DMS153 treated with DMSO at 0.1 percent for 48 hours (cell line): ENCODE data around the gene NFYA.

Experiments used
- DNase-seq: peaks from one replicate; lab custom pipeline; 2025; ENCODE audit not compliant: unreplicated experiment; lab: John Stamatoyannopoulos, UW

The NFYA gene

DNA sequence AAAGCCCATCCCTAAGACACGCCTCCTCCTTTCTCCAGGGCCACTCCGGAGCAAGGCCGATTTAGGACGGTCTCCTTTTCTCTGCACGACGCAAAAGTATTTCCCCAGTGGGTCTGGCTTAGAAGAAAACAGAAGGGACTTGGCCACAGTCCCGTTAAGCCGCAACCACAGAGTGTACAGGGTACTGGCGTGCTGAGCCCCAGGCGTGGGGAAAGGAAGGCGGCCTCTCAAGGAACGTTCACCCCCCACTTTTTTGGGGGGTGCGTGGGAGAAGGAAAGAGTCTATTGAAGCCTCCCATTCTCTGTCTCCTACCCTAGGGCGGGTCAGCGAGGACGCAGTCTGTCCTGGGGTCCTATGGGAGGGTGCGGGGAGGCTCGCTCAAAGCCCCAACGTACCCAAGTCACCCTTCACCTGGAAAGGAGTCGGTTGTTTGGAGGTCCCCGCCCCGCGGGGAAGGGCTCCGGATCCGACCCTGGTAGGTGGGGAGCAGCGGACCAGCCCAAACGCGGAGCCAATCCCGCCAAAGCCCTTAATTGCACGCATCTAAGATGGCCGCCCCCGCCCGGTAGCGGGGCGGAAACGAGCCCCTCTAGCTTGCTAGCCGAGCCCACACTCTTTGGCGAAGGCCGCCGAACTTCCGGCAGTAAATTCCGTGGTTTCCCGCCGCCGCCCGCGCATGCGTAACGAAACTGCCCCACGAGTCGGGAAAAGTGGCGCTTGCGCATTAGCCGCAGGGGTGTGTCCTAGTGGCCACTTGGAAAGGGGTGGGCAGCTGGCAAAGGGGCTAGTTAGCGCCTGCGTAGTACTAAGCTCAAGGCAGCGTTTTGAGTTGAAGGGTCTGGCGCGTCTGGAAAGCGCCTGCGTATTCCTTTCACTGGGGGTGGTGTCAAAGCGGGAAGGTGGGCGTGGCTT is 595 bp upstream of the NFYA start, which contains the start of gene OARD1:
OARD1 (minus strand) TSS at position 434 of the 913 bp plus-strand sequence. CDS start 722 bp downstream, outside the sequence.
- peak; percentile 100 for DNase-seq

DNA sequence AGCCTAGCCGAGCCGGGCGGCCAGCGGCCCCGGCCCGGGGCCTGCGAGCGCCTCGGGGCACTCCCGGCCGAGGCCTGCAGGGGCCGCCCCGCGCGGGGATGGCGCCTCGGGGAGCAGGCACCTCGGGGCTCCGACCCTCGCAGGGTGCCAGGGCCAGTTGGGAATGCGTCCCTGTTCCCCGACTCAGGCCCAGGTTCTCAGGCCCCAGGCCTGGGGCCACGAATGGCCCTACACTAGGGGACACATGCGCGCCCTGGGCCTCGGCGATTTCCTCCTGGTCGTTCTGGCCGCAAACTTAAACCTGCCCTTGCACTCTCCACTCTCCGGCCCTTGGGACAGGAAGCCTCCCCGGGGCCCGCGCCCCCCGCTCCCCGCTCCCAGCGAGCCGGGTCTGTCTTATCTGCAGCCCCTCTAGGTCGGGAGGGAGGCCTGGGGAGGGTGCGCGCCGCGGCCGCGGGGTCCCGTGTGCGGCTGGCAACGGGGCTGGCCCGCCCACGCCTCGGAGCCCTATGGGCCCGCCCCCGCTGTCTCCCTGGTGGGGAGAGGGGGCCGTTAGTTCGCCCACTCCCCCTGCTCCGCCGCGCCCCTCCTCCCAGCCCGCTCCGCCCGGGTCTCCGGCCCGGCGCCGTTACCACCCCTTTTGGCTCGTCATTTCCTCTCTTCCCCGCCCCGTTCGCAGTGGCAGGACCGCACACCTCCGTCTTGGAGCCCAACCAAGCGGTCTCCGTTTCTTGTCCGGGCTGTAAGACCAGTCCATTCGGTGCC is 611 bp downstream of the NFYA start:
- DNase-seq: peak; percentile 30

DNA sequence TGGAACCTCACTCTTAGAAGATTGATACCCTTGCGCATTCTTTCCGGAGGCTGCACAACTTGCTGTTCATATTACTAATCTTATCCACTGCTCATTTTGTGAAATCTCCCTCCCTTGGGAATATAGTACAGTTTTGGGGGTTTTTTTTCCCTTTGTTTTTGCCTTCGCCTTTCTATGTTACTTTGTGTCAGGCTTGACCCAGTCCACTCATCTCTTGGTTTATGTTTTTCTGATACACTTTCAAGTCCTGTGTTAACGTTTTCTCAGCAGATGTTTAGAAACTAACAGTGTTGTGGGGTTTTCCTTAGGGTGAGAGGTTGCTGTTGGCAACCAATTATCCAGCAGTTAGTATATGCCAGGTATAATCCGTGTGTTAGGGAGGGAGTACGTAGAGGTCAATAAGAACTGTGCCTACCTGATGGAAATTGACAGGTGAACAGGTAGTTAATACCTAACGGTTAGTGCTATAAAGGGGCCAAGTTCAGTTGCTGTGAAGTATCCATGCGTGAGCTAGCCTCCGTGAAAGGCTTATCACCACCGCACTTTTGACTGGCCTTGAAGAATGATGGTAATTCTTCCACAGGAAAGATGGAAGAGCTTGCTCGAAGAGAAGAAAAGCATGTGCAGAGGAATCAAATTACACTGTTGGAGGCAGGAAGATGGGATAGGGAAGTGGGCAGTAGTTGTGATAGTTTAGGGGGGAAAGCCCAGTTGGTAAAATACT is 1.4 kb downstream of the NFYA start:
- DNase-seq: peak; percentile 47

DNA sequence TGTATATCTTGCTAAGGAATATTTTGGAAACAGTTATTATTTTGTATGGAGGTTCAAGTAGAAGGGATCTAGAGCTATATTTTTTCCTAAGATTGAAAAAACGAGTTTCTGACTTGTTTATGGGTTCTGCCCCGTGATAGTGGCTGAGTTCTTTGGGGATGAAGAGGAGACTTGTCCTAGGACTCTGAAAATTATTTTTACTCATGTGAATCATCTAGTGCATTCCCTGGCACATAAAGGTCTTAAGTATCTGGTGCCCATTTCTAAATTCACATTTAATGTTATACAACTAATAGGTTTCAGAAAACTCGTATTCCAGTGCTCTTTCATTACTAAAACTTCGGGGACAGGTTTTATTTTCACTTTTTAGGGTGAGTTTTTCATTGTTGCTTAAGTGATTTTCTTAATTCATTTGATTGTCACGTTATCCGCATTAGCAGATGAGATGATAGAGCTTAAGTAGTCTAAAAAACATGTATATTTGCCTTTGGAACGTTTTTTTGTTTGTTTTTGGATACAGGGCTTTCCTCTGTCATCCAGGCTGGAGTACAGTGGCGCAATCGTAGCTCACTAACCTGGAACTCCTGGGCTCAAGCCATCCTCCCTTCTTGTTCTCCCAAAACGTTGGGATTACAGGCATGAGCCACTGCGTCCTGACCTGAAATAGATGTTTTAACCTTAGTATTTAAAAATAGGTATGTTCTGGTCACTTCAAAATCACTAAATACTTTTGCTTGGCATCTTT is 2.1 kb downstream of the NFYA start:
- no peak for DNase-seq

DNA sequence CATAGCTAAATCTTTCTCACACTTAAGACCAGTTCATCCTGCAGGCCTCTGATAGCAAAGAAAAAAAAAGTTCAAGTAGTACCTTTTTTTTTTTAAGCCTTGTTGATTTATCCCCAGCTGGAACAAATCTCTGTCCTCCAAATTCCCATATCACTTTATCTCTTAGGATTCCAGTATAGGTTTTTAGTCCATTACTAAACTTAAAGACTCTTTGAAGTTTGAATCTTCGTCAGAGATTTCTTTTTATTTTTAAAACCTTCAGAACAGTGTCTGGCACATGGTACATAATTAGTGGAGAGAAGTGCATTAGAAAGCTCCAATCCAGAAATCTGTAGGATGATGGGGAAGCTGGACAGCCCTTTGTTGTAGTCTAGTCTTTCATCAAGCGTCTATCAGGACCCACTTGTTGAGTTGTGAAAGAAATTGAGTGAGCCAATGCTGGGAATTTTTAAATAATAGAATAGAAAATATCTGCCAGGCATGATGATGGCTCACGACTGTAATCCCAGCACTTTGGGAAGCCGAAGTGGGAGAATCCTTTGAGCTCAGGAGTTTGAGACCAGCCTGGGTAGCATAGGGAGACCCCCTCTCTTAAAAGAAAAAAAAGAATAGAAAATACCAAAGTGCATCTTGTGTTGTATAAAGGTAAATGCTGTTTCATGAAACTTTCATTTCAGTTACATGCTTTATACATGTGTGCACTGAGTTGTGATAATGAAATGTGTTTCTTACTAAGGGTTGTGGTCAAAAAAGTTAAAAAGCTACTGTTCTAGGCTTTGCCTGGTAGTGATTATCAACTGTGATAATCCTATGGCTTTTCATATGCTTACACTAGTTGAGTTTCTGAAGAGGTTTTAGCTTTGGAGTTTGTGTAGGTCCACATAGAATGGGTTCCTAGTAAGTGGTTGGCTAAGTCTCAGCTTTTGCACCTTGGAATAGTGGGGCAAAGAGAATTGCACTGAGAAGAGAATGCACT is 3.2 kb downstream of the NFYA start:
- no peak for DNase-seq

DNA sequence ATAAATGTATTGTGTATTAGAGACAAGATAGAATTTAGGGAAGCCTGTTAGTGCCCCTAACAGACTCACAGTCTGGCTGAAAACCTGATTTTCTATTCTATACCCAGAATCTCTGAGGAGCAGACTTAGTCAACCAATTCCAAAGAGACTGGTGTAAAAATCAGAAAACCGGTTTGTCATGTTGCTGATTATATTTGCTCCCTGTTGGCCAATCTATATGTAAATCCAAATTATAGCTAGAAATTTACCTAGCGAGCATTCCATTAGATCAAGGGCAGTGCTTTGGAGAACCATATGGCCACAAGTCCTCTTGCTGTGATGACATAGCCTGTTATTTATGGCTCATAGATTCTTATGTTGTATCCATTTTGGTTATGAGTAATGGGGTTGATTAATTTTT is 4.8 kb downstream of the NFYA start:
- no peak for DNase-seq

DNA sequence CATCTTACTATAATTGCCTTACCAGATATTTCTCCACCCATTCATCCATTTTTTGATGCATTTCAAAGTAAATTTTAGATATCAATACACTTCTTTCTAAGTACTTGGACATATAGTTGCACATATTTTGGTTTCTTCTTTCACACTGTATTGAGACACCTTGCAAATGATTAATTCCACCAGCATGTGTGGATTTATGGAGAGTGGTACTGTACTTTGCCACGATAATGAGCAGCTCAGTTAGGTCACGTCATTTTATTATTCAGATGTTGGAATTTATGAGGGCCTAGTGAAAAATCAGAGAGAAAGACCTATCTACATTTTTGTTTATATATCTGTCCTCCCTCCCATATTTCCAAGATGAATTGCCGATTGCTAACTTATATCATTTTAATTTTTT is 5.3 kb downstream of the NFYA start:
- DNase-seq: no peak

DNA sequence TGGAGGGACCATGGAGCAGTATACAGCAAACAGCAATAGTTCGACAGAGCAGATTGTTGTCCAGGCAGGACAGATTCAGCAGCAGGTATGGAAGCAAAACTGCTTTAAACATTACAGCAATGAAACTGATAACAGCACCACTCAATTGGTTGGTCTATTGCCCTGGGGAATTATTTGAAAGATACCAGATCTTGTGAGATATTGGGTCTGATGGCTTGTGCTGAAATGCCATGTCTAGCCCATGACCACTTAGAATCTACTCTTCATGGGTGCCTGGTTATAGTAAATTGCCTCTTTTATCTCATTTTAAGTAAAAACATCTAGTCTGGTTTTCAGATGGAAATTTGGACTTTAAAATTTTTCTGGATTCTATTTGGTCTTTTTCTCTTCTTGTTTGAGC is 6.3 kb downstream of the NFYA start:
- DNase-seq: no peak

DNA sequence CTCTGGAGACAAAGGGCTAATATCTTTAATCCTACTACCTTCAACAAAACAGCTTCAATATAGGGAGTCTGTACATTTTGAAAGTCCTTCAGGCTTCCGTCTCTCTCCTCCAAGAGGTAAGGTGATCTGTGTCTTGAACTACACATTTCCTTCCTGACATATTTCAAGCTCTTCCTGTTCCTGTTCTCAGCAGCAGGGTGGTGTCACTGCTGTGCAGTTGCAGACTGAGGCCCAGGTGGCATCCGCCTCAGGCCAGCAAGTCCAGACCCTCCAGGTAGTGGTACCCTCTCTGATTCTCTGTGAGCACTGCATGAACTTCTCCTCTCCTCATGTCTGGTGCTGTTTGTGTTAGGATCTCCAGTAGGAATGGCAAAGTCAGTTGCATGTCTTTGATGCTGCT is 7.8 kb downstream of the NFYA start:
- DNase-seq: no peak

DNA sequence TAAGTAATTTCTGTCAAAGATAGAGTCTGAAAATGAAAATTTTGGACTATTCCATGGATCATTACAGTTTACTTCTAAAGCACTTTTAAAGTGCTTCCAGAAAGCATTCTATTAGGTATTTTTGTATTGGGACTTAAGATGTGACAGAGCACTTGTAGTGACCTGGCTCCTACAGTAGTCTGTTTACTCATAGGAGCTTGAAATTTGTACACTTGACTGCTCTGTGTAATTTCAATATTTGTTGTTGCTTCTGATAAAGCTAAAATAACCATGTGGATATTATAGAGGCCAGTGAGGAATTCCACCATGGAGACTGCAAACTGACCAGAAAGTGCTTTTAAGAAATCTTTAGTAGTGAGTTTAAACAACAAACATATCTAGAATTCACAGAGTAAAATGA is 10.3 kb downstream of the NFYA start:
- no peak for DNase-seq

DNA sequence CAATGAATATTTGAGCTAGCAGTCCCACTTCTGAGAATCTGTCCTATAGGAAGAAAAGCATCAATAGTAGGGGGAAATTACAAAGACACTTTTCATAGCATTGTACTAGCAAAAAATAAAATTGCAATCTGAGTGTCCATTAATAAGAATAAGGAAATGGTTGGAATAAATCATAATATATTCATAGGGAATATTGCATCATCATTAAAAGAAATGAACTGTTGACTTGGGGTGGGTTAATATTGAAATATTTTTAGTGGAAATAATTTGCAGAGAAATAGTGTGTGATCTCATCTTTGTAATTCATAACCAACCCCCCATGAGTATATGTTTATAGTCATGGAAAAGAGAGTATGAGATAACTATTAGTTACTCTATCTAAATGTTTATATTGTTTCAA is 12.4 kb downstream of the NFYA start:
- DNase-seq: no peak

DNA sequence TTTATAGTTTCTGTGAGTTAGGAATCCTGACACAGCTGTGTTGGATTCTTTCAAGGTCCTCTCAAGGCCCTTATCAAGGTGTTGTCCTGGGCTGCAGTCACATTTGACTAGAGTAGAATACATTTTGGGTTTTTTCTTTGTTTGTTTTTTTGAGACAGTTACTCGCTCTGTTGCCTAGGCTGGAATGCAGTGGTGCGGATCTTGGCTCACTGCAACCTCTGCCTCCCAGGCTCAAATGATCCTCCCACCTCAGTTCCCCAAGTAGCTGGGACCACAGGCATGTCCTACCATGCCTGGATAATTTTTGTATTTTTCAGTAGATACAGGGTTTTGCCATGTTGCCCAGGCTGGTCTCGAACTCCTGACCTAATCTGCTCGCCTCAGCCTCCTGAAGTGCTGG is 15.7 kb downstream of the NFYA start:
- DNase-seq: no peak

DNA sequence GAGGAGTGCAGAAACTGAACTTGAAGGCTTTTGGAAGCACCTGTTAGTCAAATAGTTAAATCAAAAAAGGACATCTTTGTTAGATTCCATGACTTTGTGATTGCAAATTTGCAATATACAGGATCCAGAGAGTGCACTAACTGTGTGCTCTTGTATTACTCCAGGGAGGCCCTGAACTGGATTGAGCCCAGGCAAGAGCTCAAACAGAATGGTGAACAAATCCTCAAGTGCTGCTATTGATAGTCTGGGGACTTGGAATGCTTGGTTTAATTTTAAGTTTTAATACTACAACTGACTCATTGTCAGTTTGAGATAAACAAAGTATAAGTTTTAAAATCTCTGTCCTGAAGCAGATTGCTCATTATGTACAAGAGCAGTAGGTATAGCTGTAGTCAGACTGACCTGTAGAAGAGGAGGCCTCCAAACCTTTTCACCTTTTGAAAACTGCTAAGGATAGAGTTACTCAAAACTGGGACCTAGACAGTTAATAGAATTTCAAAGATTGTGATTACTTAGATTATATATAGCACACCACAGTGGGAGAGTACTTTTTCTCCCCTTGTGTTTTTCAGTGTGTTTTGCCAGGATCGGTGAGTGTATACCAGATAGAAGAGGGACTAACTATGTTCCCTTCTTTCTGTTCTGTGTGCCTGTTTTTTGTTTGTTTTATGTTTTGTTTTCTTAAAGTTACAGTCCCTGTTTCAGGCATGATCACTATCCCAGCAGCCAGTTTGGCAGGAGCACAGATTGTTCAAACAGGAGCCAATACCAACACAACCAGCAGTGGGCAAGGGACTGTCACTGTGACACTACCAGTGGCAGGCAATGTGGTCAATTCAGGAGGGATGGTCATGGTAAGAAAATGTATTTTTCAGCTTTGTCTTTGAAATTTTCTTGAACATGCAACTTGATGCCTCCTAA is 18.3 kb downstream of the NFYA start:
- DNase-seq: no peak

DNA sequence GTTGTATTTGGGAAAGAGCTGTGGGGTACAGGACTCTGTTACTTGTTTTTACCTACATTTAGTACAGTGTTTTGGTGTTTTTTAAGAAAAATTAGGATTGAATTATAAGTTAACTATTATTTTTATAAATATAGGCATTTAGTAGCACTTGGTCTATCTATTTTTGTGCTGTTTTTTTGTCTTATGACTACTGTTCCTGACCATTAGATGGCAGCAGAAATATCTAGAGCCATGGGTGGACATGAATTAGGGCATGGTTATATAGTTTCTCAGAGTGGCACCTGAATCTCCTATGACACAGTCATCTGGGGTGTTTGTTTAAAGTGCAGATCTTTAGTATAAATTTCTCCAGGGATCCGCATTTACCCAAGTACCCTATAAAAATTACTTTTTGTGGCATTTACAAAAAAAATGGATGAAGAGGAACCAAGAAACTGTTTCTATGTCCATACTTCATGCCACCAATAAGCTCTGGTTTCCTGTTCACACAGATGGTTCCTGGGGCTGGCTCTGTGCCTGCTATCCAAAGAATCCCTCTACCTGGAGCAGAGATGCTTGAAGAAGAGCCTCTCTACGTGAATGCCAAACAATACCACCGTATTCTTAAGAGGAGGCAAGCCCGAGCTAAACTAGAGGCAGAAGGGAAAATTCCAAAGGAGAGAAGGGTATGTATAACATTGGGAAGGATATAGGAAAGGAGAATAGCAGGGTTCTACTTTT is 19.8 kb downstream of the NFYA start:
- peak; percentile 6 for DNase-seq

DNA sequence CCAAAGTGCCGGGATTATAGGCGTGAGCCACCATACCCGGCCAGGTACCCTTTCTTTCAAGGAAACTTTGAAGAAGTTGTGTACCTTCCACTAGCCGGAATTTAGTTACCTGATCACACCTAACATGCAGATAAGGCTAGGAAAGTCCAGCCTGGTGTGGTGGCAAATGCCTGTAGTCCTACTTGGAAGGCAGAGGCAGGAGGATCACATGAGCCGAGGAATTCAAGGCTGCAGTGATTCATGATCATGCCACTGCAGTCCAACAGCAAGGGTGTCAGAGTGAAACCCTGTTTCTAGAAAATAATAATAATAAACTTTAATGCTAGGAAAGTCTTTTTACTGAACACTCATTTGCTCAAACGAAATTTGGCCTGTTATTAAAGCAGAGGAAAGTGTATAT is 21.0 kb downstream of the NFYA start:
- no peak for DNase-seq

DNA sequence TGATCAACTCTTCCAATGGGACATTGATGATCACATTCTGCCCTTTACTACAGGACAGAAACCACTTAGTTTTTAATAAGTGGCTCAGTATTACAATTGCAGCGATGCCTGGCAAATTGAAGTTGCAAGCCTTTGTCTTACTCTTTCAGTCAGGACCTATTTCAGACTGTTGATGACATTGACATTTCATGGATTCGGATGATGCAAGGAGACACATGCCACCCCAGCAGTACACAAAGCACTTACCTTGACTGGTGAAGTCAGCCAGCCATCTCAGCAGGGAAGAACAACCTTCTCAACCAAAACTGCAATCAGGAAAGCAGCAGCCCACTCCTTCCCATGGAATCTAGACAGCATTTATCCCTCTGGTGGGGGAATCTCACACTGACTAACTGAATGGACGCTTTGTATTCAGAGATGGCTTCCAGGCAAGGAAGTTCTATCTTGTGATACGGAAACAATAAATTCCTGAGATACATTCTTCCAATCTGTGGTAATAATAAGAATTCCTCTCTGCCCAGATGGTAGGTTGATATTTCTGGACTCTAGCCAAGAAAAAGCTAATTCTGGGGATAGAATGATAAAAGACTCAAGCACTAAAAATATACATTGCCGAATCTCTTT is 24.8 kb downstream of the NFYA start:
- DNase-seq: no peak

DNA sequence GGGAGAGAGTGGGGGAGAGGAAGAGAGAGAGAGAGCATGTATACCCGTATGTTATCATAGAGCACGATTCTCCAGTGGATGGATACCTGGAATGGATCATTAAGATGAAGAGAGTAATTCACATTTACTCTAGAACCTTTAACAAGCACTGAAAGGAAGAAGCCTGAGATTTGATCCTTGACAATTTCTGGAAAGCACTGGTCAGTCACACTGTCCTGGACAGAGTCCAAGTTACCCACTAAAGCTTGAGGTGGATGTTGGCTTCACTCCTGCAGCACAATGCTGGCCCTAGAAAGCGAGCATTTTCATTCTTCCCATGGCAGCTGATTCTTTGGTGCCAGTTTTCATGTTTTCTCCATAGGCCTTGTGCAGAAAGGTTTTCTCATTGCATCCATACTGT is 25.6 kb downstream of the NFYA start:
- no peak for DNase-seq
